ENCODE results near the gene HSPA12A. TPM values are rescaled to one million over a fixed set of nuclear protein-coding genes. Genes with fewer than 3 reads are reported as not detected.

The HSPA12A gene
- polyA plus RNA-seq, 3 donors: 32.7 to 56.5 (median 48.7) TPM

GRCh38 chr10:116774728-116775151, 32.4 kb upstream of the HSPA12A start:
- DNase-seq: no peak

DNA sequence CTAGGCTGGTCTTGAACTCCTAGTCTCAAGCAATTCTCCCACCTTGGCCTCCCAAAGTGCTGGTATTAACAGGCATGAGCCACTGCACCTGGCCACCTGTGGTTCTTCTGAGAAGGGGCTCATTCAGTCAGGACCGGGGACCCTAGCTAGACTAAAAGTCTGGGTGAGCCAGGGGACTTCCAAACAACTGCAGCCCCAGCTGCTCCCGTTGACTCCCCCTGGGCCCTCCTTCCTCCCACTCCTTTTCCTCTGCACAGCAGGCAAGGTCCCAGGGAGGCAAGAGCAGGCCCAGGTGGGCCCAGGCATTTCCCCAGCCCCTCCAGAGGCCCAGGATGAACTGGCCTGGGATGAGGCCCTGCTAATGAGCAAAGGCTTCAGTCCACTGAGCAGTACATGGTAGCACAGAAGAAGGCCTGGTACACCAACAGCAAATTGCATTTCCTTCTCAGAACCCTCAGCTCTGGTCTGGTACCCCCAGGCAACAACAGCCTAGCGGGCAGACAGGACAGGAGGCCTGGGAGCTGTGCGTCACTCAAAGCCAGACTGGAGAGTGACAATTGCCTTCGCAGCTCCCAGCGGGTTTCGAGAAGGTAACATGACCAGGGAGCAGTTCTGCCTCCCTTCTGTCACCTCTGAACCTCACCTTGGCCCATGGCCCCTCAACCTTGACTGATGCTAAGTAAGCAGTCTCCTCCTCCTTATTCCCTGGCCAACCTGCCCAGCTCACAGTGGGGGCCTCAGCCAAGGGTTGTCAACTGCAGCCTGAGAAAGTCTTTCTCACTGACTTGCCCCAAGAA, 30.7 kb upstream of the HSPA12A start:
- DNase-seq: no peak

DNA sequence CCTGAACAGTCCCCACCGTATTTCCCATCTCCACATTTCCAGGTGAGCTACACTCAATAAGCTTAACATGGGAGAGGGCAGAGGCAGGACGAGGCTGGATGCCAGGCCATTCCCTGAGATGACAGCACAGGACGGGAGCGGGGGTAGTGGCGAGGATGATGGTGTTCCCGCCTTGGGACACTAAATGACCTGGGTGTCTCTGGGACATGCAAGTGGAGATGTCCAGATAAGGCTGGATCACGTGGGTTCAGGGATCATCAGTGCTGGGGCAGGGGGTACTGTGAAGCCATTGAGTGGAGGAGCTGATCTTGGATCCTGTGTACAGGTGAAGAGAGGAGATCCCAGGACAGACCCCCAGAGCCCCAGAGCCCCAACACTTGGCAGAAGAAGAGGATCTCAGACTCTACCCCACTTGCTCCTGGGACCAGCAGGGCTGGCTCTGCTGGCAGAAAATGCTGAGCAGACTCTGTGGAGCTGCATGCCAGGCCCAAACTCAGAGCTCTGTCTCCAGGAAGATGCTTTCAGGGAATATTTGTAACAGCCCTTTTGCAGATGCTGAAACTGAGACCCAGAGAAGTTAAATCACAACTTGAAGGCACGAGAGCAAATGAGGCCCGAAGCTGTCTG, 29.7 kb upstream of the HSPA12A start:
- DNase-seq: no peak

GRCh38 chr10:116771101-116771958, 29.0 kb upstream of the HSPA12A start:
- DNase-seq: no peak

DNA sequence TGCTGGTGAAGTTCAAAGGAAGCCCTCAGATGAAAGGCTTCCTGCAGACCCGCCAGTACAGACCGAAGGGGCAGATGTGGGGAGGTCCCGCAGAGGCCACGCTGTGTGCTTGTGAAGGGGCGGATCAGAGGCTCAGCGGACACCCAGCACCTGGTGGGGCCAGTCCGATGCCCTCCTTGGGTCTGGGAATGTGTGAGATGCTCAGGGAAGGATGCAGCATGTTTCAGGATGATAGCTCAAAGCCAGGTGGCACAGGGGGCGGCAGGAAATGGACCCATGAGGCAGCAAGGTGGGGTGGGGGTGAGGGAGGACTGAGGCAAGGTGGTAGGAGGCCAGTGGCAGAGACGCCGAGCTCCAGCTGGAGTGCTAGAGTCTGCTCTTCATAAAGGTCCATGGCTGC, 27.9 kb upstream of the HSPA12A start:
- no peak for DNase-seq

DNA sequence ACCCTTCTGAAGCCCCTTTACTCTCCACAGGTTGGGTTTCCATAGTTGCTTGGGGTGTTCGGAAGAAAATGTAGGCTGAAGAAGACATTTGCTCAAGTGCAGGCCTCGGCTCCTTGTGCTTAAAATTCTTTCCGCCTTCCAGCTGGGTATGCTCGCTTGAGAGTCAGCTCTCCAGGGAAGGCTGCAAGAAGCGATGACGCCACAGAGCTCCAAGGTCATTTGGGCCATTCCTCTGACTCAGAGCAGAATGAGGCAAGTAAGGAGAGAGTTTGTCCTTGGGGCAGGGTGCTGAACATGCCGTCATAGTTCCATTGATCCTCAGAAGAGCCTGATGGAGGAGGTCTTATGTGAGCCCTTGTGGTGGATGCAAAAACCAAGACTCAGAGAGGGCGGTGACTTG, 27.4 kb upstream of the HSPA12A start:
- DNase-seq: no peak

- no peak for DNase-seq
These were observed 27.0 kb upstream of the HSPA12A start for GRCh38 chr10:116769368-116769767.

- no peak for DNase-seq
These were observed 26.4 kb upstream of the HSPA12A start for GRCh38 chr10:116768786-116769185.

DNA sequence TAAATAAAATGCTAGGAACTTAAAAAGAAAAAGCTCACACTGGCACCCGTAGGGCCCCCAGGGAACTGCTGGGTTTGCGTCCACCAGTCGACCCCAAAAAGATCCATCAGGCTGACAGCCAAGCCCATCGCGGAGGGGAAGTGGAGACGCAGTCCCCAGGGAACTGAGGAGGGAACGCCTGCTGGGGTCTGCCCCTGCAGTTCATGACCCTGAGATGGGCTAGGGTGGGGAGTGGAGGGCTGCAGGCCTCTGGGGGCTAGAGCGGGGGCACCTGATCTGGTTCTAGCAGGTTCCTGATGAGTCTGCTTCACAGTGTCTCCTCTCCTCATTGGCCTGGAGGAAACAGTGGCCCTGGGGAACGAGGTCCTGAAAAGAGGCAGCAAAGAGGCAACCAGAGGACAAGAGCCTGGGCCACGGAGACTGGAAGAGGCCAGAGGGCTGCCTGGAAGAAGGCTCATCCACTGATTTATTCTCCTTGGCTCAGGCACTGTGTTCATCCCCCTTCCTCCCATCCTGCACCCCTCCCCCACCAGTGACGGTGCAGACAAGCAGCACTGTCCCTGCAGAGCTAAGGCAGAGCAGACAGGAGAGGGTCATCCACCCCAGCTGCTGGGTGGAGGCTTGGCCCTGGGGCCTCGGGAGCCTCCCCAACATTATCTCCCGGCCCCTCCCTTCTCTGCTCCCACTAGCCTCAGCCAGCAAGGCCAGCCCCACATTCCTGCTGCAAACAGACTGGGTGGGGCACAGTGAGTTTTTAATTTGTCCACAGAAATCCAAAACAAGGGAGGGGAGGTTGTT, 24.7 kb upstream of the HSPA12A start:
- DNase-seq: no peak

DNA sequence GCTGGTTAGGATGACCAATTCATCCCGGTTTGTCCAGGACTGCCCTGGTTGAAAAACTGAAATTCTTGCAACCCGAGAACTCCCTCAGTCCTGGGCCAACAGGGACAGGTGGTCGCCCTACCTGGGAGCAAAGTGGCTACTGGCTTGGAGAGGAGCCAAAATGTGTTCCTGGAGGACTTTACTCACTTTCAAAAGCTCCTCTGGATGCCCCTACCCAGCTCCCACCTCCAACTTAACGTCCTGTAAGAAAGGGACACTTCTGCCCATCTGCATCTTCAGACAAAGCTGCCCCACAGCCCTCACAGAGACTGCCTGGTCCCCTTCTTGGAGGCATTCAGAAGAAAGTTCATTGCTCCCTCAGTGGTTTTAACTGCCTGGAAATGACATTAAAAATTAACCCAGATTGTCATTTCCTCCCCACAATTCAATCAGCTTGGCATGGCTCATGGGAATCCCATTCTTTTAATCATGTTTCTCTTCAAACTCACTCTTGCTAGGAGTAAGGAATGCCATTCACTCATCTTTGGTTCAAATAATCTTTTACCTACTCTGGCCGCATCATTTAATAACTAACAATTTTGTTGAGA, 24.0 kb upstream of the HSPA12A start:
- DNase-seq: no peak

DNA sequence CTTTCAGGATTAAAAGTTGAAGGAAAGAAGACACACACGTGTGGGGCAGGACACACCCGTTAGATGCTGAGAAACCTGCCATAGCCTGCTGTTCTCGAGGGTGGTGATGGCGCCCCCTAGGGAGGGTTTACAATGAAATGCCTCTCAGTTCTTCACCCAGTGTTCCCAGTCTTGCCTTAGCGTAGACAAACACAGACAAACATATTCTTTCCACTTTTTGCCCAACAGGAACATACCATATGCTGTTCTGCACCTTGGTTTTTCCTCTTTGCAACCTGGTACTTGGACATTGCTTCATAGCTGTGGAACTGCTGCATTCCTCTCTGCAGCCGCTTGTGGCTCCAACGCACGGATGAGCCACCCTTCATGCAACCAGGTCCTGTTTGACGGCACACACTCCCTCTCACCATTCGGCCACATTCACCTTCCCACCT, 23.3 kb upstream of the HSPA12A start:
- DNase-seq: no peak

DNA sequence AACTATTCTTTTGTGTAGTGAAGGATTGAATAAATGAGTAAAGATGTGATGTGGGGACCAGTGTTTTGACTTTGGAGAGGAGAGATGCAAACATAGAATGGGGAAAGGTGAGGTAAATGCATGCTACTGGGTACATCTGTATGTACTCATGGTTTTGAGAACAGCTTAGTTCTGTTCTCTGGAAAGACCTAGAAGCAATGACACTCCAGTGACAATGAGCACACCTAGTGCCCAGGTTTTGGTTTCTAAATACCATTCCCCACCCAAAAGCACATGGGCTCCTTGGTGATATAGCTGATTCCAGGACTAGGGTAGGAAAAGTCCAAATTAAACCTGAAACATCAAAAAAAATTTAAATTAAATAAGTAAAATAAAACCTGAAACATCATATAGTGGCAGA, 22.6 kb upstream of the HSPA12A start:
- no peak for DNase-seq

DNA sequence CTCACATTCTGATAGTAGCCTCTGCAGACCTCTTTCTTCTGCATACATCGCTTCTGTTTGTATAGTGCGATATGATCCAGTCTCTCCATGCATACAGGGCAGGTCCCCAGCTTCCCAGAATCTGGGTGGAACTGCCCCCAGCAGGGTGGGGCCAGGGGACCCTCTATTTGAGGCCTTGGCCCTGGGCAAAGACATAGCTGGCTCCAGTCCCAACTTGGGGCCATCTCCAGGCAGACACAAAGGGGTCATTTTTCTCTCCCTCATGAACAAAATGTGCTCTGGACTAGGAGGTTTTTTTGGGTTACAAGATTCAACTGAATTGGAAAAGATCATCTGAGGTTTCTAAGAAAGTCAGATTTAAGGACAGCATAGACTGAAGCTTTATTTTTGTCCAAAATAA, 21.1 kb upstream of the HSPA12A start:
- no peak for DNase-seq

DNA sequence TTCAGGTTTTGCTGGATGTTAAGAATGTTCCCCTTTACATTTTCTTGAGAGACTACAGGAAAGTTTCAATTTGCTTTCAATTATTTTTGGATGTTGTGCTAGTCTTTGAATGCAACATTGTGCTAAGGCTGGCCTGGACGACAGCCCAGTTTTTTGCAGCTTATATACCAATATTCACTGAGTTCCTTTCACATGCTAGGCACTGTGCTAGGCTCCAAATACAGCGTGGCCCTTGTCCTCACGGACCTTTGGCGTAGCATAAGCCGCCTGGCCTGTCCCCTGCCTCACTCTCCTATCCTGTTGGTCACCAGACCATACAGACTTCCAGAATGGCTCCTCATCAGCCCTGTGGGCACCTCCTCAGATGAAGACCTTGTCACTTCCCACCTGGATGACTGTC, 19.5 kb upstream of the HSPA12A start:
- DNase-seq: no peak

DNA sequence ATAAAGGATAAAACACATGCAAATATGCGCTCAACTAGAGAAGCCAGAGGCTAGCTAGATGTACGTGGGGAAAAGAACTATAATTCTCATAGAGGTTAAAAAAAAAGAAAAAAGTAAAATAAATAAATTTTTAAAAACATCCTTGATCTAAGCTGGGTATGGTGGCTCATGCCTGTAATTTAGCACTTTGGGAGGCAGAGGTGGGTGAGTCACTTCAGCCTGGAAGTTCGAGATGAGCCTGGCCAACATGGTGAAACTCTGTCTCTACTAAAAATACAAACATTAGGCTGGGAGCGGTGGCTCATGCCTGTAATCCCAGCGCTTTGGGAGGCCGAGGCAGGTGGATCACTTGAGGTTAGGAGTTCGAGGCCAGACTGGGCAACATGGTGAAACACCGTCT, 18.6 kb upstream of the HSPA12A start:
- no peak for DNase-seq

DNA sequence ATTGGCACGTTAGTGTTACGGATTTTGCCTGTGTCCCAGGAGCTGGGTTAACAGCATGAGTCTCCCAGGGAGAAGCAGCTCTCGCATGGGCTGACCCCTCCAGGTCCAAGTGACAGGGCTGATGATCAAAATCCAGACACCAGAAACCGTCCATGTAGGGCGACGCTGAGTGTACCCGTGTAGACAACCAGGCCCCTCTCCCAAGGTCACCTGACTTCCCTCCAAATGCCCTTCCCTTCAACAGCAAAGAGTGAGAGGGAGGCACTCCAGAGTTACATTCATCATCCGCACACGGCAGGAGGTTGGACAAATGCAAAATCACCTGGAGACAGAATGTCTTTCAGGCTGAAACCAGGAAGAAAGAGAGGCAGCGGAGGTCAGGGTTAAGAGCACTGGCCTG, 14.9 kb upstream of the HSPA12A start:
- DNase-seq: no peak

GRCh38 chr10:116756277-116756676, 13.9 kb upstream of the HSPA12A start:
- DNase-seq: no peak

DNA sequence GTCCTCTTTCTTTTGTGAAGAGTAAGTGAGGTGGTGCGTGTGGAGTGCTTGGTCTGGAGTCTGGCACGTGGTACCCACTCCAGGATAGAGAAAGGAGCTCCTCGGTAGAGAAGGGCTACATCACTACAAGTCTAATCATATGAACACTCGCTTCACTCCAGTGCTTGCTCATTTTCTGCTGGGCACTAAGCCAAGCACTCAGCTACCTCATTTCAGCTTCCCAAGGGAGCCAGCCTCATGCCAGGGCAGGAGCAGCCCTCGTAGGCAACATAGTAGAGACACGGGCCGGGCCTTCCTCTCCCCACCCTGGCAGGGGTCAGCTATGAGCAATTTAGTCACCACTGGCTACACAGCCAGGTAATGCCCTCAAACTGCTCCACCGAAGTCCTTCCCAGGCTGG, 11.4 kb upstream of the HSPA12A start:
- no peak for DNase-seq

- DNase-seq: no peak
These were observed 10.8 kb upstream of the HSPA12A start for GRCh38 chr10:116752969-116753665.

- no peak for DNase-seq
These were observed 10.2 kb upstream of the HSPA12A start for GRCh38 chr10:116752563-116752962.

GRCh38 chr10:116748471-116748870, 6.1 kb upstream of the HSPA12A start:
- no peak for DNase-seq
